HL-60 (cell line): ENCODE results near the gene NR1H4.
"Not testable (repeated sequence)": the region's sequence is repeated elsewhere in the genome, so short reads cannot be mapped to it uniquely, and the experiment has no call there.

Source experiments
- DNase-seq, 2 experiments: peaks; one replicate each; pipeline ENCODE4 v3.0.0-alpha.2; 2010 to 2020; ENCODE audit warnings: low read depth in 1 of 2, low spot score in 1 of 2
- H3K27ac ChIP-seq: fragments of 250-450 bp; sonication (Bioruptor Pico); replicated peaks from 2 replicates; pipeline ENCODE4 v1.5.1; 2020; ENCODE audit warnings: mild to moderate bottlenecking, moderate library complexity
- H3K27me3 ChIP-seq: fragments of 250-450 bp; sonication (Bioruptor Pico); 2 replicates; pipeline ENCODE4 v1.5.1; 2021; ENCODE audit warnings: mild to moderate bottlenecking, moderate library complexity; ENCODE audit not compliant: insufficient read depth, poor library complexity, severe bottlenecking
- H3K4me3 ChIP-seq: replicated peaks from 2 replicates; pipeline ENCODE4 v1.5.1; 2011; ENCODE audit warnings: mild to moderate bottlenecking, control low read depth, low read length; ENCODE audit not compliant: insufficient read depth
- CTCF ChIP-seq: IDR thresholded peaks from one replicate; pipeline ENCODE4 v1.5.1; 2011; ENCODE audit warnings: low read length, control low read depth, inconsistent platforms; ENCODE audit not compliant: insufficient read depth
- GABPA ChIP-seq: IDR thresholded peaks from 2 replicates; pipeline ENCODE4 v1.6.1; 2012; ENCODE audit warnings: low read depth
- POLR2AphosphoS5 ChIP-seq: IDR thresholded peaks from 2 replicates; pipeline ENCODE4 v1.6.1; 2012; ENCODE audit warnings: low read depth
- REST ChIP-seq: IDR thresholded peaks from 2 replicates; pipeline ENCODE4 v1.6.1; 2012; ENCODE audit warnings: low read depth; ENCODE audit not compliant: insufficient replicate concordance
- SPI1 ChIP-seq: IDR thresholded peaks from 2 replicates; pipeline ENCODE4 v1.6.1; 2012; ENCODE audit warnings: low read depth, mild to moderate bottlenecking, borderline replicate concordance
- long read RNA-seq: library from polyadenylated mRNA; unstranded; transcript quantifications from one replicate; pipeline ENCODE4 v2.0.0, GENCODE V29; 2020

The NR1H4 gene
- long read RNA-seq: 0 reads

GRCh38 chr12:100473716-100474150, at the start of gene NR1H4:
Gene NR1H4, plus strand, starts transcription at chr12:100473866. Its CDS starts 19,458 bp downstream, at chr12:100493324.
- TF ChIP-seq CTCF: no peak
- no peak for TF ChIP-seq REST
- no peak for TF ChIP-seq POLR2AphosphoS5
- TF ChIP-seq SPI1: no peak
- no peak for TF ChIP-seq GABPA
- no peak for DNase-seq
- H3K27me3 ChIP-seq: no peaks in the 10 kb centered on the region
- no peak within 1 kb of the TSS for H3K27ac ChIP-seq
- H3K4me3 ChIP-seq: no peak within 1 kb of the TSS

GRCh38 chr12:100426145-100426544, 47.5 kb upstream of the NR1H4 start:
- Histone ChIP-seq H3K27ac (no peak overlapping the region), H3K4me3 (no peak overlapping the region), H3K27me3 (no peaks in the 10 kb centered on the region)
- DNase-seq: no peak
- TF ChIP-seq GABPA: no peak
- TF ChIP-seq SPI1: no peak
- TF ChIP-seq CTCF: no peak
- TF ChIP-seq POLR2AphosphoS5: no peak
- TF ChIP-seq REST: no peak

- no peak overlapping the region for H3K27ac ChIP-seq
- no peak for TF ChIP-seq GABPA
- TF ChIP-seq POLR2AphosphoS5: no peak
- TF ChIP-seq SPI1: no peak
- TF ChIP-seq REST: no peak
- DNase-seq: no peak
- no peak overlapping the region for H3K4me3 ChIP-seq
- H3K27me3 ChIP-seq: no peaks in the 10 kb centered on the region
Measured at GRCh38 chr12:100427078-100427477, 46.6 kb upstream of the NR1H4 start.

- not testable (repeated sequence) for DNase-seq, H3K4me3 ChIP-seq, H3K27me3 ChIP-seq, H3K27ac ChIP-seq
Measured at GRCh38 chr12:100430251-100430650, 43.4 kb upstream of the NR1H4 start.
